GM13976 (cell line): ENCODE results near the gene LACTB.

Experiments
- DNase-seq: peaks from one replicate; pipeline ENCODE4 v3.0.0; 2012; ENCODE audit warnings: low spot score
- in situ Hi-C: fragments of 300-500 bp; cut with MboI; formaldehyde crosslinking; loops from one replicate; pipeline ENCODE4 v1.12.0; 2022; ENCODE audit warnings: low sequenced_read_pairs, mixed read lengths, inconsistent platforms; ENCODE audit not compliant: unreplicated experiment
- TF ChIP-seq, protein P1 (sequence below): IDR thresholded peaks from 2 replicates; pipeline ENCODE4 v1.5.1; 2012; ENCODE audit warnings: borderline replicate concordance, mild to moderate bottlenecking; ENCODE audit not compliant: insufficient read depth; ENCODE audit errors: extremely low read depth, missing control alignments, control extremely low read depth

The LACTB gene

DNA sequence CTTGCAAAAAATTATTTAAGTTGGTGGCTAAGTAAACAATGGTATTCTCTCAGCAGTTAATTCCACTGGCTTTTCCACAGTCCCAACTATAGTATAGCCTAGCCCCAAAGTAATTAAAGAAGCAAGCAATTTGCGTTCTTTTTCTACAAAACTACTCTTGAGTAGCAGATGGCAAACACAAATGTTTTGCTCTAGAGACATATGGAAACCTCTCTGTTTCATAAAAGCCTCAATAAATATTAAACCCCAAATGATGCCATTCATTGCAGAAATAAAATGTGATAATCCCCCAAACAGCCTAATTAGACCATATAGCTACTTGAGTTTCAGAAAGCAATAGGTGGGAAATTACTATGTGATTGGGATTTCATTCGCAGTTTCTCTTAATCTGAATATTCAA is 59.1 kb downstream of the LACTB start:
- in situ Hi-C loops, result no loop called here
- TF ChIP-seq, protein P1, sequence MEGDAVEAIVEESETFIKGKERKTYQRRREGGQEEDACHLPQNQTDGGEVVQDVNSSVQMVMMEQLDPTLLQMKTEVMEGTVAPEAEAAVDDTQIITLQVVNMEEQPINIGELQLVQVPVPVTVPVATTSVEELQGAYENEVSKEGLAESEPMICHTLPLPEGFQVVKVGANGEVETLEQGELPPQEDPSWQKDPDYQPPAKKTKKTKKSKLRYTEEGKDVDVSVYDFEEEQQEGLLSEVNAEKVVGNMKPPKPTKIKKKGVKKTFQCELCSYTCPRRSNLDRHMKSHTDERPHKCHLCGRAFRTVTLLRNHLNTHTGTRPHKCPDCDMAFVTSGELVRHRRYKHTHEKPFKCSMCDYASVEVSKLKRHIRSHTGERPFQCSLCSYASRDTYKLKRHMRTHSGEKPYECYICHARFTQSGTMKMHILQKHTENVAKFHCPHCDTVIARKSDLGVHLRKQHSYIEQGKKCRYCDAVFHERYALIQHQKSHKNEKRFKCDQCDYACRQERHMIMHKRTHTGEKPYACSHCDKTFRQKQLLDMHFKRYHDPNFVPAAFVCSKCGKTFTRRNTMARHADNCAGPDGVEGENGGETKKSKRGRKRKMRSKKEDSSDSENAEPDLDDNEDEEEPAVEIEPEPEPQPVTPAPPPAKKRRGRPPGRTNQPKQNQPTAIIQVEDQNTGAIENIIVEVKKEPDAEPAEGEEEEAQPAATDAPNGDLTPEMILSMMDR, result no peak
- no peak for DNase-seq

DNA sequence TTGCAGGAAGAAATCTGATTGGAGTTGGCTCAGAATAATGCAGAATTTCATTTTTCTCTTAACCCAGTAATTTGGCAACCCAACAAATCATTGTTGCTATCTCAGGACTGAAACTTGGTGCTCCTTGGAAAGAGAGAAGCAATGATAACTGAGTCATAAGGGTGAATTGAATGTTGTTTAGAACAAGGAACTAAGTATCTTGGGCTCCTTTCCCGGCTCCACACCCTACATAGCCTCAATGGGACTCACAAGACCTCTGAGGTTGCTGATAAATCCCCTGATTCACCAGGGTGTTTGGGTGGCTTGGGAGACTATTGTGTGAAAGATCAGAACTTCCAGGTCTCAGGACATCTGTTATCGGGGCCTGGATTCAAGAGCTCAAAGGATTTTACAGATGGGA is 60.0 kb downstream of the LACTB start:
- TF ChIP-seq, protein P1, result no peak
- no peak for DNase-seq
- in situ Hi-C loops, result no loop called here

DNA sequence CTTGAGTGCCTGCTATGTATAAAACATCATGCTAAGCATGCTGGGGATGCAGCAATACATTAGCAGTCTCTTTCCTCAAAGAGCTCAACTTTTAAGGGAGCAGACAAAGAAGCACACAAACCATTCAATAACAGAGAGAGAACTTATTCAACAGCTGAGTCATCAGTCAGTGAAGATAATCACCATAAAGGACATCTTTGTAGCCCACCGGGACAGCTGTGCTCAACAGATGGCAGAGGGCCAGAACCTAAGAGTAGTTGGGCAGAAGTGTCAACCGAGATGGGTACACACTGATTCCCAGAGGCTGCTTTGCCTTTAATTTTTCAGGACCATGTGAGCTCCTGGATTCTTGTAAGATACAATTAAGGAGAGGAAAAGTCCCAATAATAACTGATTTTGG is 63.5 kb downstream of the LACTB start:
- TF ChIP-seq, protein P1, result no peak
- in situ Hi-C loops, result no loop called here
- DNase-seq, result no peak

DNA sequence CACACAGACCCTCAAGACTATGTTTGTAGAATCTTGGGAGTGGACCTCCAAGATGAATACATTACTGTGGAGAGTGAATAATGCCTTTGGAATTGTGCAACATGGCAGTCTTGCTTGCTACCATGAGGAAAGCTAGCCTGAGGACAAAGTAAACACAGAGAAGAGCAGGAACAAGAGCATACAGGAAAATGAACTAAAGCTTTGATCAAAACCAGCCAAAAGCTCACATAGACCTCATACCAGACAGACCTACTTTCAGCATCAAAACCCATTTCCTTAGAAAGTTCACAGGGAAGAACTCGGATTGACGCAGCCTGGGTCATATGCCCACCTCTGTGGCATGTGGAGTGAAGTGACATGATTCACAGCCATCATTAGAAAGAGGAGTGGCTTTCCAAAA is 64.4 kb downstream of the LACTB start:
- in situ Hi-C loops, result no loop called here
- DNase-seq, result no peak
- TF ChIP-seq, protein P1, result no peak

DNA sequence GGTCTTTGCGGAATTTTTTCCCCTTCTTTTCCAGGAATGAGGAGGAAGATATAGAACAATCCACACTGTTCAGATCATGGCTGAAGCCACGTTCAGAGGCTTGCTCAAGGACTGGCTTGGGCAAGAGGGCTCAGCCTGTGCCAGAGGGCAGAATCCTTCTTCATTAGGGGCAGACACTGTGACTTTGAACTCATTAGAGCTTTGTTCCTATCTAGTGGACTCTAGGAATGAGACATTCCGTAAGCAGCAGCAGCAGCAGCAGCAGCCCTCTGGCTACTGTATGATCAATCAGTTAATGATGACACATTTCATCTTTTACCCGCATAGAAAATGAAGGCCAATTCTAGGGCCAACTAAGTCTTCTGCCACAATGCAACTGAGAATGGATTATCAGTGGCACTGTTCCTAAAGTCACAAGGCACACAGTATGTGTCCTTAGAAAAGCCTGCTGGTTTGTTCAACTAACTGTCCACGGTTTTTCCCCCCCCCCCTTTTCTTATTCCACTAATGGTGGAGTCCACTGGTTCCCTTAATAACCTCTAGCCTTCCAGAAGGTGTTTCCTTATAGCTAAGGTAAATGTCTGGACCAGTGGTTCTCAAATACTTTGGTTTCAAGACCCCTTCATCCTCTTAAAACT is 66.0 kb downstream of the LACTB start:
- in situ Hi-C loops, result no loop called here
- TF ChIP-seq, protein P1, result no peak
- DNase-seq, result no peak

DNA sequence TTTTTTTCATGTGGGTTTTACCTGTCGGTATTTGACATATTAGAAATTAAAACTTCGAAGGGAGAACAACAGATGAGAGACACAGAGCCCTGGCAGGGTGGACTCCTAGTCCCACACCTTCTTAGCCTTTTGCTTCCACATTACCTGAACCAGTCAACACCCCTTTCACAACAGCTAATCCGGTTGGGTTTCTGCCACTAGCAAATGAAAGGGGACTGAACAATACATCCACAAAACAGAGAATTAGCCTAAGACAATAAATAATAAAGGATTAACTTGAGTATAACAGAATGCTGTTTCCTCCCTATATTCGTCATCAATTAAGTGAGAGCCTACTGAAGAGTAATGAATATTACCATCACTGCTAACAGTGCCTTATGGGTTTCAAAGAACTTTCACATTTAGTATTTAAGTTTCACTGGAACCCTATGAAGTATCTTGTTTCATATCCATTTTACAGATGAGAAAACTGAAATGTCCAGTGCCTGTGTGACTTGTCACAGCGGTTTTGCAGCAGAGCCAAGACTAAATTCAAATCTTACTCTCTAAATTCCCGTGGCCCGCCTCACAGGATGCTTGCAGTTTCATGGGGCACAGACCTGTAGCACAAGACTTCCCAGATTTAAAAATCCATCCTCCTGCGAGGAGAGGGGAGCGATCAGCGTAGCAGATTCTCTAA is 66.7 kb downstream of the LACTB start:
- TF ChIP-seq, protein P1, result no peak
- DNase-seq, result peak; percentile 37
- in situ Hi-C loops, result no loop called here
